NCI-H1930 (cell line): ENCODE data around the gene TRAF3IP3.

Experiments used
- DNase-seq, 2 experiments: peaks; one replicate each; lab custom pipeline; 2025; lab: John Stamatoyannopoulos, UW

TRAF3IP3 gene

GRCh38 chr1:209829716-209830115 lies 73.9 kb downstream of the TRAF3IP3 start:
- no peak for DNase-seq

GRCh38 chr1:209830722-209831121 lies 74.9 kb downstream of the TRAF3IP3 start:
- no peak for DNase-seq

GRCh38 chr1:209831615-209832014 lies 75.8 kb downstream of the TRAF3IP3 start:
- no peak for DNase-seq
